Measurements from ENCODE around the gene PPM1N. TPM values are rescaled to one million over a fixed set of nuclear protein-coding genes. Genes with fewer than 3 reads are reported as not detected.

PPM1N gene
- total and polyA plus RNA-seq, 2 of the 13 experiments (the other 11 are each of a cell fraction or from before 2014, with no cell fraction given) = 0.31 to 1.8 TPM

- peak; percentile 61; the same call in 1 of the 2 replicates for TF ChIP-seq ARID5B (CRISPR knock-in tag; IDR thresholded peaks at IDR 0.05)
- TF ChIP-seq, protein P1, sequence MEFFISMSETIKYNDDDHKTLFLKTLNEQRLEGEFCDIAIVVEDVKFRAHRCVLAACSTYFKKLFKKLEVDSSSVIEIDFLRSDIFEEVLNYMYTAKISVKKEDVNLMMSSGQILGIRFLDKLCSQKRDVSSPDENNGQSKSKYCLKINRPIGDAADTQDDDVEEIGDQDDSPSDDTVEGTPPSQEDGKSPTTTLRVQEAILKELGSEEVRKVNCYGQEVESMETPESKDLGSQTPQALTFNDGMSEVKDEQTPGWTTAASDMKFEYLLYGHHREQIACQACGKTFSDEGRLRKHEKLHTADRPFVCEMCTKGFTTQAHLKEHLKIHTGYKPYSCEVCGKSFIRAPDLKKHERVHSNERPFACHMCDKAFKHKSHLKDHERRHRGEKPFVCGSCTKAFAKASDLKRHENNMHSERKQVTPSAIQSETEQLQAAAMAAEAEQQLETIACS (CRISPR knock-in tag; IDR thresholded peaks at IDR 0.05) = no peak
- no peak for TF ChIP-seq KAT2B (IDR thresholded peaks at IDR 0.05; ENCODE audit: borderline replicate concordance, low read depth, low read length)
- TF ChIP-seq, protein P2, sequence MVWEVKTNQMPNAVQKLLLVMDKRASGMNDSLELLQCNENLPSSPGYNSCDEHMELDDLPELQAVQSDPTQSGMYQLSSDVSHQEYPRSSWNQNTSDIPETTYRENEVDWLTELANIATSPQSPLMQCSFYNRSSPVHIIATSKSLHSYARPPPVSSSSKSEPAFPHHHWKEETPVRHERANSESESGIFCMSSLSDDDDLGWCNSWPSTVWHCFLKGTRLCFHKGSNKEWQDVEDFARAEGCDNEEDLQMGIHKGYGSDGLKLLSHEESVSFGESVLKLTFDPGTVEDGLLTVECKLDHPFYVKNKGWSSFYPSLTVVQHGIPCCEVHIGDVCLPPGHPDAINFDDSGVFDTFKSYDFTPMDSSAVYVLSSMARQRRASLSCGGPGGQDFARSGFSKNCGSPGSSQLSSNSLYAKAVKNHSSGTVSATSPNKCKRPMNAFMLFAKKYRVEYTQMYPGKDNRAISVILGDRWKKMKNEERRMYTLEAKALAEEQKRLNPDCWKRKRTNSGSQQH (CRISPR knock-in tag; IDR thresholded peaks at IDR 0.05; ENCODE audit: low read depth) = no peak
- no peak for TF ChIP-seq ZNF253 (CRISPR knock-in tag; IDR thresholded peaks at IDR 0.05; ENCODE audit: borderline replicate concordance)
- no peak for TF ChIP-seq ZNF766 (CRISPR knock-in tag; IDR thresholded peaks at IDR 0.05; ENCODE audit: borderline replicate concordance)
- no peak for TF ChIP-seq GATA4 (IDR thresholded peaks at IDR 0.05; ENCODE audit: borderline replicate concordance, low read depth)
- no peak for TF ChIP-seq NAIF1 (CRISPR knock-in tag; IDR thresholded peaks at IDR 0.05; ENCODE audit: borderline replicate concordance)
- no peak for TF ChIP-seq MTF2 (CRISPR knock-in tag; IDR thresholded peaks at IDR 0.05; ENCODE audit: borderline replicate concordance)
- peak; percentile 53; the same call in 1 of the 2 replicates for TF ChIP-seq ZNF777 (CRISPR knock-in tag; IDR thresholded peaks at IDR 0.05)
- no peak for TF ChIP-seq ZKSCAN5 (CRISPR knock-in tag; IDR thresholded peaks at IDR 0.05)
- 0 out of 2 replicates have a peak, but pooled peaks have one; percentile 44 for TF ChIP-seq MEF2D (CRISPR knock-in tag; IDR thresholded peaks at IDR 0.05)
- TF ChIP-seq EZH2 (conservative IDR thresholded peaks at IDR 0.05; ENCODE audit: low read depth, low read length) = no peak
- TF ChIP-seq PCBP2 (optimal IDR thresholded peaks at IDR 0.05; ENCODE audit: low read depth, low read length, poor library complexity, severe bottlenecking) = no peak
- TF ChIP-seq ZNF264 (CRISPR knock-in tag; IDR thresholded peaks at IDR 0.05) = no peak; the same call in 1 of the 2 replicates
- TF ChIP-seq REXO4 (CRISPR knock-in tag; IDR thresholded peaks at IDR 0.05; ENCODE audit: borderline replicate concordance) = no peak
- TF ChIP-seq, protein P3, sequence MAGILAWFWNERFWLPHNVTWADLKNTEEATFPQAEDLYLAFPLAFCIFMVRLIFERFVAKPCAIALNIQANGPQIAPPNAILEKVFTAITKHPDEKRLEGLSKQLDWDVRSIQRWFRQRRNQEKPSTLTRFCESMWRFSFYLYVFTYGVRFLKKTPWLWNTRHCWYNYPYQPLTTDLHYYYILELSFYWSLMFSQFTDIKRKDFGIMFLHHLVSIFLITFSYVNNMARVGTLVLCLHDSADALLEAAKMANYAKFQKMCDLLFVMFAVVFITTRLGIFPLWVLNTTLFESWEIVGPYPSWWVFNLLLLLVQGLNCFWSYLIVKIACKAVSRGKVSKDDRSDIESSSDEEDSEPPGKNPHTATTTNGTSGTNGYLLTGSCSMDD (CRISPR knock-in tag; IDR thresholded peaks at IDR 0.05) = no peak
- no peak for TF ChIP-seq ZNF883 (CRISPR knock-in tag; IDR thresholded peaks at IDR 0.05; ENCODE audit: not compliant biosample characterization)
- no peak for TF ChIP-seq ZNF644 (CRISPR knock-in tag; IDR thresholded peaks at IDR 0.05; ENCODE audit: low read depth)
- TF ChIP-seq ZNF367 (CRISPR knock-in tag; IDR thresholded peaks at IDR 0.05; ENCODE audit: borderline replicate concordance) = no peak
- no peak for TF ChIP-seq ATF7-NPFF (CRISPR knock-in tag; IDR thresholded peaks at IDR 0.05; ENCODE audit: low read depth)
- no peak for TF ChIP-seq ZNF383 (CRISPR knock-in tag; IDR thresholded peaks at IDR 0.05; ENCODE audit: borderline replicate concordance)
- 0 out of 2 replicates have a peak, but pooled peaks have one; percentile 54 for TF ChIP-seq ZBTB20 (CRISPR knock-in tag; IDR thresholded peaks at IDR 0.05; ENCODE audit: borderline replicate concordance, low read depth)
Measured at GRCh38 chr19:45514376-45515051, 16.3 kb downstream of the PPM1N start (continued).
